ENCODE data around the gene RFX5.
"Not testable (repeated sequence)": the region's sequence is repeated elsewhere in the genome, so short reads cannot be mapped to it uniquely, and the experiment has no call there.

DNA sequence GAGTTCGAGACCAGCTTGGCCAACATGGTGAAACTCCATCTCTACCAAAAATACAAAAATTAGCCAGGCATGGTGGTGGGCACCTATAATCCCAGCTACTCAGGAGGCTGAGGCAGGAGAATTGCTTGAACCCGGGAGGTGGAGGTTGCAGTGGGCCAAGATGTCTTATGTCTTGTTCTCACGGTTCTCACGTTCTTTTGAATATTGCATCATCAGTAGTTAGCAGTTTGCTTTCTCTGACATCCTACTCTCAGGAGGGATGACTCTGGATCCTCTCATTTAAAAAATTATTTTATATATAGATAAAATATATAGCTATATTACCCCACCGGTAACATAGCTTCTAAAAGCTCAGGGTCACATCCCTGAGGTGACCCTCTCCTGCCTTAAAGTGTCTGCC, 49.2 kb upstream of the RFX5 start:
- TF ChIP-seq, protein P1, sequence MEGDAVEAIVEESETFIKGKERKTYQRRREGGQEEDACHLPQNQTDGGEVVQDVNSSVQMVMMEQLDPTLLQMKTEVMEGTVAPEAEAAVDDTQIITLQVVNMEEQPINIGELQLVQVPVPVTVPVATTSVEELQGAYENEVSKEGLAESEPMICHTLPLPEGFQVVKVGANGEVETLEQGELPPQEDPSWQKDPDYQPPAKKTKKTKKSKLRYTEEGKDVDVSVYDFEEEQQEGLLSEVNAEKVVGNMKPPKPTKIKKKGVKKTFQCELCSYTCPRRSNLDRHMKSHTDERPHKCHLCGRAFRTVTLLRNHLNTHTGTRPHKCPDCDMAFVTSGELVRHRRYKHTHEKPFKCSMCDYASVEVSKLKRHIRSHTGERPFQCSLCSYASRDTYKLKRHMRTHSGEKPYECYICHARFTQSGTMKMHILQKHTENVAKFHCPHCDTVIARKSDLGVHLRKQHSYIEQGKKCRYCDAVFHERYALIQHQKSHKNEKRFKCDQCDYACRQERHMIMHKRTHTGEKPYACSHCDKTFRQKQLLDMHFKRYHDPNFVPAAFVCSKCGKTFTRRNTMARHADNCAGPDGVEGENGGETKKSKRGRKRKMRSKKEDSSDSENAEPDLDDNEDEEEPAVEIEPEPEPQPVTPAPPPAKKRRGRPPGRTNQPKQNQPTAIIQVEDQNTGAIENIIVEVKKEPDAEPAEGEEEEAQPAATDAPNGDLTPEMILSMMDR (IDR thresholded peaks at IDR 0.05), result not testable (repeated sequence)
- TF ChIP-seq POLR2A, EP300 (IDR thresholded peaks at IDR 0.05): not testable (repeated sequence)

Data from gastroesophageal sphincter (tissue), 3 donors.